Activated CD4-positive, alpha-beta T cell treated with anti-CD3 and anti-CD28 coated beads, Interleukin-2, amount 10 ng/mL, durations not matched to agents 24 days and 14 days (primary cell): ENCODE measurements around the gene CD79A. TPM values are rescaled to one million over a fixed set of nuclear protein-coding genes. Genes with fewer than 3 reads are reported as not detected.
A peak's percentile ranks its signal among the peaks of the same experiment; 100 is the strongest.

Experiments
- DNase-seq: peaks from one replicate; pipeline ENCODE4 v3.0.0; 2022
- H3K27ac Mint-ChIP-seq: one replicate; pipeline ENCODE4 v1.8.0; 2022; ENCODE audit warnings: mild to moderate bottlenecking, mixed read lengths
- H3K27me3 Mint-ChIP-seq: one replicate; pipeline ENCODE4 v1.8.0; 2022; ENCODE audit warnings: mixed read lengths
- H3K36me3 Mint-ChIP-seq: one replicate; pipeline ENCODE4 v1.8.0; 2022; ENCODE audit warnings: low read depth, mild to moderate bottlenecking, mixed read lengths
- H3K4me1 Mint-ChIP-seq: one replicate; pipeline ENCODE4 v1.8.0; 2021; ENCODE audit warnings: mixed read lengths
- H3K4me3 Mint-ChIP-seq: one replicate; pipeline ENCODE4 v1.8.0; 2022; ENCODE audit warnings: mild to moderate bottlenecking, moderate library complexity, mixed read lengths
- H3K9me3 Mint-ChIP-seq: one replicate; pipeline ENCODE4 v1.8.0; 2021; ENCODE audit warnings: mixed read lengths
- intact Hi-C: fragments of 100-400 bp; cut with micrococcal nuclease; formaldehyde crosslinking; loops from one replicate; pipeline ENCODE4 v1.15.1; 2023
- total RNA-seq: library from RNA; stranded (reverse); gene quantifications from 2 replicates; pipeline ENCODE4 v1.2.3, GENCODE V29; 2022

The CD79A gene
- total RNA-seq, 1 donor from 2014 or later = 2.6 TPM

DNA sequence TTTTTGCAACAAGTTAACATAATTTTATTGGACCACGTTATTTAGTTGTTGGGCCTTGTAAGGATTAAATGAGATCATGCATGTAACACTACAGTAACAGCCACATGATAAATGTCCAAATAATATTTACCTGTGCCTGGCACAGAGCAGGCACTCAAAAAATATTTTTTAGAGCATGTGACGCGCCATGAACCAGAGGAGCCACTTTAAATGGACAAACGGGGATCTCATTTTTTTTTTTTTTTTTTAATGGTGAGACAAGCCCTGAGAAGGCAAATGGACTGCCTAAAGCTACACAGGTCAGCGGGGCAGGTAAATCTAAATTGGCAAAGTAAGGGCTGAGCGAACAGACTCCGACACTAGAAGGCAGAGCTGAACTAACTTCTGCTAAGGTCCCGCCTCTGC, 17.9 kb upstream of the CD79A start:
- intact Hi-C loops = no loop called here
- Mint-ChIP-seq H3K27ac (peak overlapping the region; percentile 98), H3K4me1 (peaks cover 38% of the 10 kb centered on the region), H3K4me3 (peak overlapping the region; percentile 89), H3K36me3 (peaks cover 39% of the 10 kb centered on the region), H3K27me3 (peaks cover 14% of the 10 kb centered on the region), H3K9me3 (no peaks in the 10 kb centered on the region)
- no peak for DNase-seq

DNA sequence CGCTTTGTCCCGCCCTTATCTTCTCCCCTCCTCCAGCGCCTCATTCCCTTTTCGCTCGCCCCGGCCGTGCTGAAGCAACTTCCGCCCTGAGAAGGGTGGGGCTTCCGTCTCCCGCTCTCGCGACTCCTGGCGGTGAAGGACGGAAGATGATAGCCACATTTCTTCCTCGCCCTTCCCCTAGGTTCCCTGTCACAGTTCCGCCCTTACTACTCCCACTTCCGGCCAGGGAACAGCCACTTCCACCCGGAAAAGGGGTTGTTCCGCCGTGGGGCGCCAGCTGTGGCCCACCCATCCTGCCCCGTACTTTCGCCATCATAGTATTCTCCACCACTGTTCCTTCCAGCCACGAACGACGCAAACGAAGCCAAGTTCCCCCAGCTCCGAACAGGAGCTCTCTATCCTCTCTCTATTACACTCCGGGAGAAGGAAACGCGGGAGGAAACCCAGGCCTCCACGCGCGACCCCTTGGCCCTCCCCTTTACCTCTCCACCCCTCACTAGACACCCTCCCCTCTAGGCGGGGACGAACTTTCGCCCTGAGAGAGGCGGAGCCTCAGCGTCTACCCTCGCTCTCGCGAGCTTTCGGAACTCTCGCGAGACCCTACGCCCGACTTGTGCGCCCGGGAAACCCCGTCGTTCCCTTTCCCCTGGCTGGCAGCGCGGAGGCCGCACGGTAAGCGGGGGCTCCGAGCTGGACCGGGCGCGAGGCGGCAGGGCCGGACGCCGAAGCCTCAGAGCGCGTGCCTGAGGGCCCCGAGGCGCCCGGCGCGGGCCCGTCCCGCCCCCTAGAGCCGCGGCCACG, 17.3 kb upstream of the CD79A start, which contains the start of gene RPS19:
TSS of gene RPS19 (plus strand) at position 638 of the 801 bp plus-strand sequence. CDS start 520 bp downstream, outside the sequence.
- intact Hi-C loops = loop anchor here (1.0 kb wide), 2 partner anchors 24 to 99 kb away; partner anchors contain the start of gene RABAC1
- Mint-ChIP-seq H3K9me3 (no peaks in the 10 kb centered on the region), H3K36me3 (peaks cover 45% of the 10 kb centered on the region), H3K27me3 (peaks cover 8% of the 10 kb centered on the region), H3K4me1 (peaks cover 44% of the 10 kb centered on the region), H3K27ac (peak within 1 kb of the TSS; percentile 98), H3K4me3 (peak within 1 kb of the TSS; percentile 89)
- peak; percentile 100 for DNase-seq

DNA sequence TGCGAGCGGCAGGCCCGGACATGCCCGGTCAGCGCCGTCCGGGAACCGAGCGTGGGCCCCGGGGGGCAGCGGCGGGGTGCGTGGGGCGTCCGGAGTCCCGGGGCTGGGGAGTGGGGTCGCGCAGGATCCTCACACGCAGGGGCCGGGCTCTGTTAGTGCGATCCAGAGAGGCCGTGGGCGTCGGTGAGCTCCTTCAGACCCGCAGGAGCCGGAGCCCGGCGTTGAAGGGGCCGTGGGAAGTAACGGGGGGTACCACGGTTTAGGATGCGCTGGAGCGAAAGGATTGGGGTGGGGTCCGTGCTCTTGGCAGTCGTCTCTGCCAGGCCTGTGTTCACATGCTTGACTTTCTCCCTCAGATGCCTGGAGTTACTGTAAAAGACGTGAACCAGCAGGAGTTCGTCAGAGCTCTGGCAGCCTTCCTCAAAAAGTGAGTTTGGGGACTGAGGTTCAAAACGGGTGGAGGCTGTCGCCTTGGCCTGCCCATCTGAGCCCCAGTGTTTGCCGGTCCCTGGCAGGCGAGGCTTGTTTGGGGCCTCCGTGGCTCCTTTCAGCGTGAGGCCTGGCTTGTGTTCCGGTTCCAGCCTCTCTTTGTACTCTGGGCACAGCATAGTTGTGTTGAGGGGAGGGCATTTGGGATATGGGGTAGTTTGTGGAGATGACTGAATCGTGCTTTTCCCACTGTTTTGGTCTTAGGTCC, 16.5 kb upstream of the CD79A start:
- Mint-ChIP-seq H3K36me3 (peaks cover 49% of the 10 kb centered on the region), H3K27ac (peak overlapping the region; percentile 93), H3K27me3 (peaks cover 3% of the 10 kb centered on the region), H3K4me3 (peak overlapping the region; percentile 89), H3K4me1 (peaks cover 47% of the 10 kb centered on the region), H3K9me3 (no peaks in the 10 kb centered on the region)
- intact Hi-C loops = loop anchor here (1.0 kb wide), 3 partner anchors 11 to 99 kb away; partner anchors contain the start of gene RABAC1
- peak; percentile 78 for DNase-seq

DNA sequence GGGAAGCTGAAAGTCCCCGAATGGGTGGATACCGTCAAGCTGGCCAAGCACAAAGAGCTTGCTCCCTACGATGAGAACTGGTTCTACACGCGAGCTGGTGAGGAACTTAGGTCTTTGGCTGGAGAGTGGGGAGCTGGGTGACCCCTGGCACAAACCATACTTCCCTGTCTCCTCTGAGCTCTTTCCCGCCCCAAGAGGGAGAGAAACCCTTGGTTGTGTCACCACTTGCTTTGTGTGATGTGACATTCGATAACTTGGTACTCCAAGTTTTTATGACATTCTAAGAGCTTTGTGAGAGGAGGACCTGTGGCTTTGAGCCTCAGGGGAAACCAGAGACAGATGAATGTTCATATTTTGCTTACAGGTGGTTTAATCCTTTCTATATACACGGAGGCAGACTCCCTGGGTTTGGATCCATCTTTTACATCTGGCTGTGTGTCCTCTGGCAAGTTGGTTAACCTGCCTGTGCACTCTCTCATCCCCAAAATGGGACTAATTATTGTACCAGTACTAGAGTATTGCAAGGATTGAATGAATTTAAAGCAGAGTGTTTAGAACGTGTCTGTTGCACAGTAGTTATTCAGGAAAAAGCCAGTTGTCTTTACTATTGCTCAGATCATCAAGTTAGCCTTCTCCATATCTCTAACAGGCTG, 15.8 kb upstream of the CD79A start:
- intact Hi-C loops = loop anchor here (1.0 kb wide), 1 partner anchor 10 kb away; no protein-coding TSS in a partner anchor

DNA sequence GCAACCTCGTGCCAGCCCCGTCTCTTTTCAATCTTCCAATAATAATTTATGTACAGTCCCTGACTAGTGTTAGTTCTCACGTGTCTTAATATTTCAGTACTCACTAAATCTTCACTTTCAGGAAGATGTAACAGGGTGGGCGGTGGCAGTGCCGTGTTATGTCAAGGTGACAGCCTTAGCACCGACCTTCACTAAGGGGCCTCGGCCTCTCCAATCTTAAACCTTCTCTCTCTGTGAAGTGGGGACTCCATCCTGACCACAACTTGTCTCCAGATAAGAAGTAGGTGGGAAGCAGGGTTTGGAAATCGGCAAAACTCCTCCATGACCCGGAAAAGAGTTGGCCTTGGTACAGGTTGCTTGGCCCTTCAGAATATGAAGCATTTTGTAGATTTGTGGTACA, 15.2 kb upstream of the CD79A start:
- DNase-seq = no peak
- Mint-ChIP-seq H3K27ac (peak overlapping the region; percentile 93), H3K4me3 (peak overlapping the region; percentile 89), H3K36me3 (peaks cover 59% of the 10 kb centered on the region), H3K4me1 (peaks cover 52% of the 10 kb centered on the region), H3K27me3 (peaks cover 3% of the 10 kb centered on the region), H3K9me3 (no peaks in the 10 kb centered on the region)
- intact Hi-C loops = loop anchor here (1.0 kb wide), 1 partner anchor 9 kb away; no protein-coding TSS in a partner anchor

More for the DNA sequence above, 15.8 kb upstream of the CD79A start:
- Mint-ChIP-seq H3K4me3 (peak overlapping the region; percentile 89), H3K4me1 (peaks cover 50% of the 10 kb centered on the region), H3K36me3 (peaks cover 53% of the 10 kb centered on the region), H3K27me3 (peaks cover 3% of the 10 kb centered on the region), H3K27ac (peak overlapping the region; percentile 93), H3K9me3 (no peaks in the 10 kb centered on the region)
- no peak for DNase-seq

DNA sequence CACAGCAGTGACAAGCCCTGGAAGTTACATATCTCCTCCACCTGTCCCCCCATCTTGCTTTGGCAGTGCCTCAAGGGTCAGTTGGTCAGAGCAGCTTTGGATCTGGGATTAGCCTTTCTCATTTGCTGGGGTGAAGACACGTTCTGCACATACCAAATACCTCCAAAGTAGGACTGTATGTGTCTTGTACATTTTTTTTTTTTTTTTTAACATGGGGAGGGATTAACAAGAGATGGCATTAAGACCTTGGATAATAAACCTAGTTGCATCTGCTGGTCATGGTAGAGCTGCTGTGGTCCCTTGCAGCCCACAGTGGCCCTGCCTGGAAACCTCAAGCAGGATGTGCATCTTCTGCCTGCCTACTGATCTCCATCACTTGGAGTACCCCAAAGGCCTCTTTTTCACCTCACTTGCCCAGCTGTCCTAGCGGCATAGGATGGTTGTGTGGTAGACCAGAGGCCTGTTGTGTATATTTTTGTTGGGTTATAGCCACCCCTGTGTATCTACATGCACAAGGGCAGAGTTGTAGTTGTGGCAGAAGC, 14.6 kb upstream of the CD79A start:
- intact Hi-C loops = no loop called here
- Mint-ChIP-seq H3K27ac (peak overlapping the region; percentile 93), H3K4me1 (peaks cover 52% of the 10 kb centered on the region), H3K9me3 (no peaks in the 10 kb centered on the region), H3K4me3 (peak overlapping the region; percentile 89), H3K36me3 (peaks cover 60% of the 10 kb centered on the region), H3K27me3 (no peaks in the 10 kb centered on the region)
- peak; percentile 64 for DNase-seq

DNA sequence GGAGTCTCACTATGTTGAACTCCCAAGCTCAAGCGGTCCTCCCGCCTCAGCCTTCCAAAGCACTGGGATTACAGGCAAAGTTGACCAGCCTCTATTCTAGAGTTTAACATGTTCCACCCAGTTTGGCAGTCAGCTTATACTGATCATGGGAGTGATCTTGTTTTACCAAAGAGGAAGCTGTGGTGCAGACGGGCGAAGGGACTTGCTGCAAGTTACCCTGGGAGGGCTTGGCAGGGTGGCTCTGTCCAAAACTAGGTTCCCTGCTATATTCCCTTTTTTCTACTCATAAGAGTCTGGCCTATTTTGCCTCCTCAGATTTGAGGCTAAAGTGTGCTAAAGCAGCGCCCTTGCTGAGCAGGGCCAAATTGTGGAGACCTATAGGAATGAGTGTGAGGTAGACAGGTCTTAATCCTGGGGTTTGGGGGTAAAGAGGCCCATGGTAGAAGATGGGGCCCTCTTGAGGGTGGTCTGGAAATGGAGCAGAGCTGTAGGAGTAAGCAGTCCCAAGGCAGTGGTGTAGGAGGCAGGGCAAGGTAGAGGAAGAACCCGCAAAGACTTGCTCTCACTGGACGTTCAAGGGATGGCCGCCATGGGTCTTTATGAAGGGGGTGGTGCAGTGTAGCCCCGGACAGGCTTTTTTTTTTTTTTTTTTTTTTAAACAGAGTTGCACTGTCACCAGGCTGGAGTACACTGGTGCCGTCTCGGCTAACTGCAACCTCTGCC, 13.7 kb upstream of the CD79A start:
- Mint-ChIP-seq H3K36me3 (peaks cover 69% of the 10 kb centered on the region), H3K27me3 (no peaks in the 10 kb centered on the region), H3K27ac (peak overlapping the region; percentile 79), H3K9me3 (no peaks in the 10 kb centered on the region), H3K4me3 (peak overlapping the region; percentile 89), H3K4me1 (peaks cover 59% of the 10 kb centered on the region)
- no peak for DNase-seq
- intact Hi-C loops = no loop called here

DNA sequence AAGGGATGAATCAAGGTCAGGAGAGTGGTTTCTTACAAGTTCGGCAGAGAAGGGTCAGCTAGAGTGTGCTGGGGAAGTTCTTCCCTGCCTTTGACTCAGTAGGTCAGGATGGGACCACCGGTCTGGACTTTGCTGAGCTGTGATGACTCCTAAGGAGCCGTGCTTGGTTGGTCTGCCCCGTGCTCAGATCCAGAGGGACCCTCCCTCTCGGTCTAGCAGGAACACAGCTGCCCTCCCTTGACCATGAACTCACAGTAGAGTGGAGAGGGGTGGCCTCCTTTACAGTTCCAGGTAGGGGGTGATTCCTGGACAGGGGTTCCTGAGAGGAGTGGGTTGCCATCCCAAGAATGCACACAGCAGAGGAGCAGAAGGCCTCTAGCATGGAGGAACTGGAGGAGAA, 12.7 kb upstream of the CD79A start:
- intact Hi-C loops = no loop called here
- Mint-ChIP-seq H3K4me3 (peak overlapping the region; percentile 89), H3K9me3 (no peaks in the 10 kb centered on the region), H3K27ac (peak overlapping the region; percentile 77), H3K27me3 (no peaks in the 10 kb centered on the region), H3K36me3 (peaks cover 77% of the 10 kb centered on the region), H3K4me1 (peaks cover 65% of the 10 kb centered on the region)
- DNase-seq = no peak

DNA sequence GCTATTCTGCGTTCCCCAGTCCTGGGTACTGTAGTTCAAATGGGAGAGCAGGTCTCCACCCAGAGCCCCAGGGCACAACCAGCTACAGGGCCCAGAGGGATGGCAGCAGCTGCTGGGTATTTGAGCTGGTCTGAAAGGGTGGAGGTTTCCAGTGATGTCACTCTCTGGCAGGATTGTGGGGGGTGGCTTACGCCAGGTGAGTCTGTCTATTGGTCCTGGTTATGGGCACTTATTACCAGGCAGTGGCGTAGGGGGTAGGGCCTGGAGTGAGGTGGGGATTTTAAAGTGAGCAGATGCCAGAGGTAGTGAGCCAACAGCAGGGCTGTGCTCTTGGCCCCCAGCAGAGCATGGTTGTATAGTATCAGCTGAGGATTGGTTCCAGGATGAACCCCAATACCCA, 10.8 kb upstream of the CD79A start:
- Mint-ChIP-seq H3K4me3 (peak overlapping the region; percentile 51), H3K4me1 (peaks cover 72% of the 10 kb centered on the region), H3K36me3 (peaks cover 83% of the 10 kb centered on the region), H3K9me3 (no peaks in the 10 kb centered on the region), H3K27ac (peak overlapping the region; percentile 65), H3K27me3 (no peaks in the 10 kb centered on the region)
- intact Hi-C loops = no loop called here
- DNase-seq = no peak

DNA sequence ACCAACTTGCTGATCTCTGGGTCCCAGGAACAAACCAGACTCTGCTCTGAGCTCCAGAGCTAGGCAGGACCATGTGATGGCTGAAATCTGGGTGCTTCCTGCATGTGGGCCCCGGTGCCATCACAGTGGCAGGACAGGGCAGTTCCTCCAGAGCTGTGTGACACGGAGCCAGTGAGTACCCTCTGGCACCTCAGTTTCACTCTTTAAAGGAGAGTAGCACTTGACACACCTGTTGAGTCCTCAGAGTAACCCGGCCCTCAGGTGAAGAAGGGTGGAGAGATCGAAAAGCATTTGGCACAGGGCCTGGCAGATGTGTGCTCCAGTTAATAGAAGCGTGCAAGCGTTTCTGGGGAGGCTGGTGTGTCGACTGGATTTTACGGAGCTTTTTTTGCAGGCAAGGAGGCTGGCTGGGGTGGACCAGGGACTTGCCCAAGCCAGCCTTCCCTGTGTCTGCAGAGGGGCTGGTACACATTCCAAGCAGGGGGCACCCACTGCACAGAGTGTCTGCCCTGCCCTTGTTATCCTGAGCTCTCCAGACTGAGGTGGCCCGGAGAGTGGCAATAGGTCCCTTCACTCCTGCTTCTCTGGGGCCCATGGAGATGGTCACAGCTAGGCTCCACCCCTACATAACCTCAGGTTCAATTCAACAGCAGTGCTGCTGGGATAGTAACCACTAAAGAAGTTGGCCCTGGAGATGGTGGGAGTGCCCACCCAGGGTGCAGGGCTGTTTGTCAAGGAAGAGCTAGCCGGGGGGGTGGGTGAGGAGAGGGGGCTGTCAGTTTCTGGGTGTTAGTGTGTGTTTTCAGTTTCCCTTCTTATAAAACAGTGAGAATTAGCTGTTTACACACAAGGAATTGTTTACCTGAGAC, 8.7 kb upstream of the CD79A start:
- Mint-ChIP-seq H3K4me3 (peak overlapping the region; percentile 54), H3K27ac (peak overlapping the region; percentile 81), H3K36me3 (peaks cover 79% of the 10 kb centered on the region)

DNA sequence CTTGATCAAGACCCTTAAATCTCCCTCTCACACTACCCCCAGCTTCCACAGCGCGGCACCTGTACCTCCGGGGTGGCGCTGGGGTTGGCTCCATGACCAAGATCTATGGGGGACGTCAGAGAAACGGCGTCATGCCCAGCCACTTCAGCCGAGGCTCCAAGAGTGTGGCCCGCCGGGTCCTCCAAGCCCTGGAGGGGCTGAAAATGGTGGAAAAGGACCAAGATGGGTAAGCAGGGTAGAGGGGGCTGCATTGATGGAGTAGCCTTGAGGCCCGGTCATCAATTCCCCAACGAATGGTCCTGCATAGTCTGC, 8.1 kb upstream of the CD79A start:
- peaks cover 75% of the 10 kb centered on the region for H3K36me3 Mint-ChIP-seq
- H3K27me3 Mint-ChIP-seq = no peaks in the 10 kb centered on the region
- peak overlapping the region; percentile 65 for H3K27ac Mint-ChIP-seq
- intact Hi-C loops = no loop called here
- H3K4me1 Mint-ChIP-seq = peaks cover 69% of the 10 kb centered on the region
- H3K4me3 Mint-ChIP-seq = peak overlapping the region; percentile 54
- DNase-seq = no peak
- H3K9me3 Mint-ChIP-seq = no peaks in the 10 kb centered on the region

More for the DNA sequence above, 8.7 kb upstream of the CD79A start:
- intact Hi-C loops = no loop called here
- Mint-ChIP-seq H3K9me3 (no peaks in the 10 kb centered on the region), H3K27me3 (no peaks in the 10 kb centered on the region), H3K4me1 (peaks cover 68% of the 10 kb centered on the region)
- DNase-seq = no peak

DNA sequence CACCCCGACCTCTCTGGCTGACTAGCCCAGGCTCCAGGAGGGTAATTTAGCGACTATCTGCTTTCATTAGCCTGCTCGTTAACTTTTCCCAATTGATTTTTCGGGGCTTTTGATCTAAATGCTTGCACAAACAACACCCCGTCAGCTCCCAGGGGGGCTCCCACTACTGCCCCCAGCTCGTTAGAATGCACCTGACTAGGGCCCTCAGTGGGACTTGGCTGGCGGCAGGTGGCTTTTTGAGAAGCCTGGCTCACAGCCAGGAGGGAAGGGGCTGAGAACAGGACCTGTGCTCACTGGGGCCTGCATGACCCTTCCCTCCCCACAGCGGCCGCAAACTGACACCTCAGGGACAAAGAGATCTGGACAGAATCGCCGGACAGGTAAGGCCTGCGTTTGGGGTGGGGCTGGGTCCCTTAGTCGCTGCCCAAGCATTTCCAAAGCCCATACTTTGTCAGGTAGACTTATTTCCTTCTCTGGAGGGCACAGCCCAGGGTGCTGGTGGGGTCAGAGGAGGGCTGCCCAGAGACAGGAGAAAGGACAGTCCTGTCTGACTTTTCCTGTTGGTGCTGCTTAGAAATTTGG, 7.6 kb upstream of the CD79A start:
- peaks cover 69% of the 10 kb centered on the region for H3K36me3 Mint-ChIP-seq
- intact Hi-C loops = no loop called here
- no peaks in the 10 kb centered on the region for H3K27me3 Mint-ChIP-seq
- H3K27ac Mint-ChIP-seq = peak overlapping the region; percentile 90
- H3K9me3 Mint-ChIP-seq = no peaks in the 10 kb centered on the region
- no peak for DNase-seq
- H3K4me1 Mint-ChIP-seq = peaks cover 64% of the 10 kb centered on the region
- peak overlapping the region; percentile 51 for H3K4me3 Mint-ChIP-seq
